H1 (cell line): ENCODE measurements around the gene MPIG6B. TPM values are rescaled to one million over a fixed set of nuclear protein-coding genes. Genes with fewer than 3 reads are reported as not detected.

Experiments used
- CBX5 ChIP-seq: fragments of 300-800, 300-1000 bp; sonication (generic); IDR thresholded peaks from 2 replicates; pipeline ENCODE4 v1.7.1; 2016; ENCODE audit warnings: antibody characterized with exemption, low read length, low read depth
- CHD7 ChIP-seq: fragments of 300-600 bp; sonication (generic); IDR thresholded peaks from 2 replicates; pipeline ENCODE4 v1.7.1; 2012; ENCODE audit warnings: low read length, moderate library complexity, mild to moderate bottlenecking, inconsistent platforms; ENCODE audit not compliant: insufficient replicate concordance
- EZH2 ChIP-seq: fragments of 200-600 bp; sonication (generic); IDR thresholded peaks from 2 replicates; pipeline ENCODE4 v1.7.1; 2012; ENCODE audit warnings: low read depth, mild to moderate bottlenecking, moderate library complexity, low read length, inconsistent platforms; ENCODE audit not compliant: severe bottlenecking
- FOSL1 ChIP-seq: IDR thresholded peaks from 2 replicates; pipeline ENCODE4 v1.6.1; 2011; ENCODE audit warnings: mild to moderate bottlenecking, low read depth, low read length, moderate library complexity; ENCODE audit not compliant: insufficient read depth
- GTF2F1 ChIP-seq: IDR thresholded peaks from 2 replicates; pipeline ENCODE4 v1.6.1; 2012; ENCODE audit warnings: low read depth, low read length, improper control_type of control experiment, borderline replicate concordance
- KDM4A ChIP-seq: IDR thresholded peaks from one replicate; pipeline ENCODE4 v1.7.1; 2012; ENCODE audit warnings: low read depth, mild to moderate bottlenecking, moderate library complexity, low read length, inconsistent platforms; ENCODE audit not compliant: severe bottlenecking
- POU5F1 ChIP-seq: IDR thresholded peaks from 2 replicates; pipeline ENCODE4 v1.6.1; 2011; ENCODE audit warnings: low read depth, mild to moderate bottlenecking, low read length, moderate library complexity
- SIRT6 ChIP-seq: IDR thresholded peaks from one replicate; pipeline ENCODE4 v1.7.1; 2012; ENCODE audit warnings: low read length, inconsistent platforms
- SRF ChIP-seq: IDR thresholded peaks from 2 replicates; pipeline ENCODE4 v1.6.1; 2011; ENCODE audit warnings: mild to moderate bottlenecking, low read depth, low read length, moderate library complexity
- TAF1 ChIP-seq: IDR thresholded peaks from 2 replicates; pipeline ENCODE4 v1.6.1; 2011; ENCODE audit warnings: mild to moderate bottlenecking, low read depth, low read length
- TCF12 ChIP-seq: IDR thresholded peaks from 2 replicates; pipeline ENCODE4 v1.6.1; 2011; ENCODE audit warnings: low read depth, mild to moderate bottlenecking, low read length
- polyA plus RNA-seq, 7 experiments: library from polyadenylated mRNA; depleted of rRNA in 3 of 7; stranded (reverse) in 5 of 7; unstranded in 2 of 7; fragments of >200 nt in 5 of 7; fragments of 200-250 nt in 2 of 7; gene quantifications; 1 replicate in 5 of 7; 2 replicates in 1 of 7; 4 replicates in 1 of 7; pipeline versions ENCODE4 v1.2.1 to v1.2.3, GENCODE V29; 2011 to 2013; ENCODE audit warnings: missing spikeins in 2 of 7, mixed read lengths in 2 of 7
- total RNA-seq: library from RNA; stranded (reverse); fragmentation: NEBNext Ultra II Directional; extraction: Animal tissue kit (Norgen Biotek cat#: 25700); gene quantifications from 2 replicates; pipeline ENCODE4 v1.2.1, GENCODE V29; 2021

MPIG6B gene
- total and polyA plus RNA-seq, 2 of the 8 experiments (the other 6 are each of a cell fraction or from before 2014, with no cell fraction given), result 0.18 TPM; not detected in 1

- TF ChIP-seq FOSL1 (no peak), TCF12 (no peak), CBX5 (no peak), KDM4A (no peak), CHD7 (no peak), EZH2 (no peak), POU5F1 (no peak), GTF2F1 (no peak), SIRT6 (no peak), TAF1 (no peak), SRF (no peak)
Measured at GRCh38 chr6:31723245-31723979, at the start of gene MPIG6B (continued).
